ENCODE results near the gene PCDH7. TPM values are rescaled to one million over a fixed set of nuclear protein-coding genes. Genes with fewer than 3 reads are reported as not detected.

The PCDH7 gene
- total RNA-seq, 1 donor from 2014 or later, result 8.2 TPM

DNA sequence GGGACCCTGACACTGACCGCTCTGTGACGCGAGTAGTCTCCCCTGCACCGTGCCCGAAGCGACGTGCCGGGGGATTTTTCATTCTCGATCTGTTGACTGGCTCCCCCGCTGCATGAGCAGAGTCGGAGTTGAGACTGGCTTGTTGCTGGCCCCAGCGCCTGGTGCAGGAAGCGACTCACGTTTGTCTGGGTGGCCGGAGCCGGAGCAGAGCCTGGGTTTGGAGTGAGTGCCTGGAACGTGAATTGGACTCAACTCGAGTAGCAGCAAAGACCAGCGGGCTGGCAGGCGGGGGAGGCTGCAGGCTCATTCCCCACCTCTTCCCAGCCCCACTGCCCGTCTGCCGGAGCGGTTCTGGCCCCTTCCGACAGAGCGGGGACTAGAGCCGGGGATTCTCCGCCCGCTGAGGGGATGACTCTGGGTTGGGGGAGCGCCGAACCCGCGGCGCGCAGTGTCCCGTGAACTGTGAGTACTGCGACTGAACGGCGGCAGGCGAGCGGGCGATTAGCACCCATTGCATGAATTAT is 554 bp downstream of the PCDH7 start:
- Histone ChIP-seq H3K36me3 (ENCODE audit: control insufficient read depth, insufficient read depth, low read length) (no peaks in the 10 kb centered on the region), H3K4me3 (ENCODE audit: low read depth, low read length) (peak overlapping the region; percentile 48), H3K27me3 (ENCODE audit: control insufficient read depth, insufficient read depth, low read length) (peaks cover 17% of the 10 kb centered on the region)
- TF ChIP-seq, protein P1, sequence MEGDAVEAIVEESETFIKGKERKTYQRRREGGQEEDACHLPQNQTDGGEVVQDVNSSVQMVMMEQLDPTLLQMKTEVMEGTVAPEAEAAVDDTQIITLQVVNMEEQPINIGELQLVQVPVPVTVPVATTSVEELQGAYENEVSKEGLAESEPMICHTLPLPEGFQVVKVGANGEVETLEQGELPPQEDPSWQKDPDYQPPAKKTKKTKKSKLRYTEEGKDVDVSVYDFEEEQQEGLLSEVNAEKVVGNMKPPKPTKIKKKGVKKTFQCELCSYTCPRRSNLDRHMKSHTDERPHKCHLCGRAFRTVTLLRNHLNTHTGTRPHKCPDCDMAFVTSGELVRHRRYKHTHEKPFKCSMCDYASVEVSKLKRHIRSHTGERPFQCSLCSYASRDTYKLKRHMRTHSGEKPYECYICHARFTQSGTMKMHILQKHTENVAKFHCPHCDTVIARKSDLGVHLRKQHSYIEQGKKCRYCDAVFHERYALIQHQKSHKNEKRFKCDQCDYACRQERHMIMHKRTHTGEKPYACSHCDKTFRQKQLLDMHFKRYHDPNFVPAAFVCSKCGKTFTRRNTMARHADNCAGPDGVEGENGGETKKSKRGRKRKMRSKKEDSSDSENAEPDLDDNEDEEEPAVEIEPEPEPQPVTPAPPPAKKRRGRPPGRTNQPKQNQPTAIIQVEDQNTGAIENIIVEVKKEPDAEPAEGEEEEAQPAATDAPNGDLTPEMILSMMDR (IDR thresholded peaks at IDR 0.05; ENCODE audit: insufficient read depth, low read length, poor library complexity, severe bottlenecking), result no peak
- DNase-seq (ENCODE audit: low read depth), result no peak

DNA sequence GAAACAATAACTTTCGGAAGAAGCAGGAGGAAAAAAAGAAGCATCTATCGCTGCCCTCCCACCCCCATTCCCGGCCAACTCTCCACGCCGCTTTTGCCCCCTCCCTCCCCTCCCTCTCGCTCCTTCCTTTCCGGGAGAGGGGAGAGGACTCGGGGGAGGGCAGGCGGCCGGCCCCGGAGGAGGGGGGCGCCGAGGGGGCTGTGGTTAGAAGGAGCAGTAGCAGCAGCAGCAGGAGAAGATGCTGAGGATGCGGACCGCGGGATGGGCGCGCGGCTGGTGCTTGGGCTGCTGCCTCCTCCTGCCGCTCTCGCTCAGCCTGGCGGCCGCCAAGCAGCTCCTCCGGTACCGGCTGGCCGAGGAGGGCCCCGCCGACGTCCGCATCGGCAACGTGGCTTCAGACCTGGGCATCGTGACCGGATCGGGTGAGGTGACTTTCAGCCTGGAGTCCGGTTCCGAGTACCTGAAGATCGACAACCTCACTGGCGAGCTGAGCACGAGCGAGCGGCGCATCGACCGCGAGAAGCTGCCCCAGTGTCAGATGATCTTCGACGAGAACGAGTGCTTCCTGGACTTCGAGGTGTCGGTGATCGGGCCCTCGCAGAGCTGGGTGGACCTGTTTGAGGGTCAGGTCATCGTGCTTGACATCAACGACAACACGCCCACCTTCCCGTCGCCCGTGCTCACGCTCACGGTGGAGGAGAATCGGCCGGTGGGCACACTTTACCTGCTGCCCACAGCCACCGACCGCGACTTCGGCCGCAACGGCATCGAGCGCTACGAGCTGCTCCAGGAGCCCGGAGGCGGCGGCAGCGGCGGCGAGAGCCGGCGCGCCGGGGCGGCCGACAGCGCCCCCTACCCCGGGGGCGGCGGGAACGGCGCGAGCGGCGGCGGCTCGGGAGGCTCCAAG is 1.3 kb downstream of the PCDH7 start:
- TF ChIP-seq, protein P1 (IDR thresholded peaks at IDR 0.05; ENCODE audit: insufficient read depth, low read length, poor library complexity, severe bottlenecking), result no peak
- Histone ChIP-seq H3K27me3 (ENCODE audit: control insufficient read depth, insufficient read depth, low read length) (peaks cover 17% of the 10 kb centered on the region), H3K36me3 (ENCODE audit: control insufficient read depth, insufficient read depth, low read length) (no peaks in the 10 kb centered on the region), H3K4me3 (ENCODE audit: low read depth, low read length) (peak overlapping the region; percentile 48)
- DNase-seq (ENCODE audit: low read depth), result no peak

DNA sequence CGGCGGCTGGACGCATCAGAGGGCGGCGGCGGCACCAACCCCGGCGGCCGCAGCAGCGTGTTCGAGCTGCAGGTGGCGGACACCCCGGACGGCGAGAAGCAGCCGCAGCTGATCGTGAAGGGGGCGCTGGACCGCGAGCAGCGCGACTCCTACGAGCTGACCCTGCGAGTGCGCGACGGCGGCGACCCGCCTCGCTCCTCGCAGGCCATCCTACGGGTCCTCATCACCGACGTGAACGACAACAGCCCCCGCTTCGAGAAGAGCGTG is 1.9 kb downstream of the PCDH7 start:
- TF ChIP-seq, protein P1 (IDR thresholded peaks at IDR 0.05; ENCODE audit: insufficient read depth, low read length, poor library complexity, severe bottlenecking), result no peak
- peaks cover 17% of the 10 kb centered on the region for H3K27me3 ChIP-seq (ENCODE audit: control insufficient read depth, insufficient read depth, low read length)
- peak overlapping the region; percentile 41 for H3K4me3 ChIP-seq (ENCODE audit: low read depth, low read length)
- no peaks in the 10 kb centered on the region for H3K36me3 ChIP-seq (ENCODE audit: control insufficient read depth, insufficient read depth, low read length)
- no peak for DNase-seq (ENCODE audit: low read depth)

DNA sequence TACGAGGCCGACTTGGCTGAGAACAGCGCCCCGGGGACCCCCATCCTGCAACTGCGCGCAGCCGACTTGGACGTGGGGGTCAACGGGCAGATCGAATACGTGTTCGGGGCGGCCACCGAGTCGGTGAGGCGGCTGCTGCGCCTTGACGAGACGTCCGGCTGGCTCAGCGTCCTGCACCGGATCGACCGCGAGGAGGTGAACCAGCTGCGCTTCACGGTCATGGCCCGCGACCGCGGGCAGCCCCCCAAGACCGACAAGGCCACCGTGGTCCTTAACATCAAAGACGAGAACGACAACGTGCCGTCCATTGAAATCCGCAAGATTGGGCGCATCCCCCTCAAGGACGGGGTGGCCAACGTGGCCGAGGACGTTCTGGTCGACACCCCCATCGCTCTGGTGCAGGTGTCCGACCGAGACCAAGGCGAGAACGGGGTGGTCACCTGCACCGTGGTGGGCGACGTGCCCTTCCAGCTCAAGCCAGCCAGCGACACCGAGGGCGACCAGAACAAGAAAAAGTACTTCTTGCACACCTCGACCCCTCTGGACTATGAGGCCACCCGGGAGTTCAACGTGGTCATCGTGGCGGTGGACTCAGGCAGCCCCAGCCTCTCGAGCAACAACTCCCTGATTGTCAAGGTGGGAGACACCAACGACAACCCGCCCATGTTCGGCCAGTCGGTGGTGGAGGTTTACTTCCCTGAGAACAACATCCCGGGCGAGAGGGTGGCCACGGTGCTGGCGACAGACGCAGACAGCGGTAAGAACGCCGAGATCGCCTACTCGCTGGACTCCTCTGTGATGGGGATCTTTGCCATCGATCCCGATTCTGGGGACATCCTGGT is 2.4 kb downstream of the PCDH7 start:
- DNase-seq (ENCODE audit: low read depth), result no peak
- TF ChIP-seq, protein P1 (IDR thresholded peaks at IDR 0.05; ENCODE audit: insufficient read depth, low read length, poor library complexity, severe bottlenecking), result no peak
- Histone ChIP-seq H3K4me3 (ENCODE audit: low read depth, low read length) (peak overlapping the region; percentile 41), H3K36me3 (ENCODE audit: control insufficient read depth, insufficient read depth, low read length) (no peaks in the 10 kb centered on the region), H3K27me3 (ENCODE audit: control insufficient read depth, insufficient read depth, low read length) (peaks cover 17% of the 10 kb centered on the region)

DNA sequence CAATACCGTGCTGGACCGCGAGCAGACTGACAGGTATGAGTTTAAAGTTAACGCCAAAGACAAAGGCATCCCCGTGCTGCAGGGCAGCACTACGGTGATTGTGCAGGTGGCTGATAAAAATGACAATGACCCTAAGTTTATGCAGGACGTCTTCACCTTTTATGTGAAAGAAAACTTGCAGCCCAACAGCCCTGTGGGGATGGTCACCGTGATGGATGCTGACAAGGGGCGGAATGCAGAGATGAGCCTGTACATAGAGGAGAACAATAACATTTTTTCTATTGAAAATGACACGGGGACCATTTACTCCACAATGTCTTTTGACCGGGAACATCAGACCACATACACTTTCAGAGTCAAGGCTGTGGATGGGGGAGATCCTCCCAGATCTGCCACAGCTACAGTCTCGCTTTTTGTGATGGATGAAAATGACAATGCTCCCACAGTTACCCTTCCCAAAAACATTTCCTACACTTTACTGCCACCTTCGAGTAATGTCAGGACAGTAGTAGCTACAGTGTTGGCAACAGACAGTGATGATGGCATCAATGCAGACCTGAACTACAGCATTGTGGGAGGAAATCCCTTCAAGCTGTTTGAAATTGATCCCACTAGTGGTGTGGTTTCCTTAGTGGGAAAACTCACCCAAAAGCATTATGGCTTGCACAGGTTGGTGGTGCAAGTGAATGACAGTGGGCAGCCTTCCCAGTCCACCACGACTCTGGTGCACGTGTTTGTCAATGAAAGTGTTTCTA is 3.2 kb downstream of the PCDH7 start:
- DNase-seq (ENCODE audit: low read depth), result no peak
- Histone ChIP-seq H3K36me3 (ENCODE audit: control insufficient read depth, insufficient read depth, low read length) (no peaks in the 10 kb centered on the region), H3K4me3 (ENCODE audit: low read depth, low read length) (peak overlapping the region; percentile 41), H3K27me3 (ENCODE audit: control insufficient read depth, insufficient read depth, low read length) (peaks cover 17% of the 10 kb centered on the region)
- TF ChIP-seq, protein P1 (IDR thresholded peaks at IDR 0.05; ENCODE audit: insufficient read depth, low read length, poor library complexity, severe bottlenecking), result no peak
